Measurements from ENCODE around the gene ETS2.
A peak's percentile ranks its signal among the peaks of the same experiment; 100 is the strongest.
"Not testable (repeated sequence)": the region's sequence is repeated elsewhere in the genome, so short reads cannot be mapped to it uniquely, and the experiment has no call there.

The ETS2 gene

GRCh38 chr21:38834725-38835124 is 29.0 kb downstream of the ETS2 start:
- DNase-seq (ENCODE audit: low read depth in 4 of 4, low spot score in 1 of 4) = no peak

GRCh38 chr21:38837806-38838461 is 32.2 kb downstream of the ETS2 start:
- no peak for DNase-seq (ENCODE audit: low read depth in 4 of 4, low spot score in 1 of 4)

GRCh38 chr21:38838598-38839327 is 33.0 kb downstream of the ETS2 start:
- DNase-seq (ENCODE audit: low read depth in 4 of 4, low spot score in 1 of 4) = no peak

GRCh38 chr21:38839328-38840286 is 33.9 kb downstream of the ETS2 start:
- peak in 1 of 4 experiments; percentile 9 for DNase-seq (ENCODE audit: low read depth in 4 of 4, low spot score in 1 of 4)

GRCh38 chr21:38840456-38841300 is 34.9 kb downstream of the ETS2 start:
- no peak for DNase-seq (ENCODE audit: low read depth in 4 of 4, low spot score in 1 of 4)

GRCh38 chr21:38841472-38841871 is 35.7 kb downstream of the ETS2 start:
- no peak for DNase-seq (ENCODE audit: low read depth in 4 of 4, low spot score in 1 of 4)

GRCh38 chr21:38842079-38842478 is 36.4 kb downstream of the ETS2 start:
- DNase-seq (ENCODE audit: low read depth in 4 of 4, low spot score in 1 of 4) = no peak

- DNase-seq (ENCODE audit: low read depth in 4 of 4, low spot score in 1 of 4) = no peak
These were observed 37.6 kb downstream of the ETS2 start for GRCh38 chr21:38843379-38843778.

GRCh38 chr21:38843806-38844503 is 38.2 kb downstream of the ETS2 start:
- DNase-seq (ENCODE audit: low read depth in 4 of 4, low spot score in 1 of 4) = no peak

- DNase-seq (ENCODE audit: low read depth in 4 of 4, low spot score in 1 of 4) = not testable (repeated sequence)
These were observed 39.6 kb downstream of the ETS2 start for GRCh38 chr21:38845374-38845773.

- DNase-seq (ENCODE audit: low read depth in 4 of 4, low spot score in 1 of 4) = no peak
These were observed 41.8 kb downstream of the ETS2 start for GRCh38 chr21:38847556-38847955.

GRCh38 chr21:38848187-38848609 is 42.5 kb downstream of the ETS2 start:
- DNase-seq (ENCODE audit: low read depth in 4 of 4, low spot score in 1 of 4) = no peak

- no peak for DNase-seq (ENCODE audit: low read depth in 4 of 4, low spot score in 1 of 4)
These were observed 44.0 kb downstream of the ETS2 start for GRCh38 chr21:38849776-38850175.

GRCh38 chr21:38850277-38850951 is 44.7 kb downstream of the ETS2 start:
- DNase-seq (ENCODE audit: low read depth in 4 of 4, low spot score in 1 of 4) = no peak

GRCh38 chr21:38851101-38851500 is 45.4 kb downstream of the ETS2 start:
- DNase-seq (ENCODE audit: low read depth in 4 of 4, low spot score in 1 of 4) = no peak

GRCh38 chr21:38852278-38852677 is 46.5 kb downstream of the ETS2 start:
- no peak for DNase-seq (ENCODE audit: low read depth in 4 of 4, low spot score in 1 of 4)

- no peak for DNase-seq (ENCODE audit: low read depth in 4 of 4, low spot score in 1 of 4)
These were observed 47.0 kb downstream of the ETS2 start for GRCh38 chr21:38852708-38853107.

GRCh38 chr21:38853421-38853919 is 47.7 kb downstream of the ETS2 start:
- DNase-seq (ENCODE audit: low read depth in 4 of 4, low spot score in 1 of 4) = no peak

GRCh38 chr21:38857152-38857825 is 51.6 kb downstream of the ETS2 start:
- DNase-seq (ENCODE audit: low read depth in 4 of 4, low spot score in 1 of 4) = no peak

All from stimulated activated CD4-positive, alpha-beta T cell treated with anti-CD3 and anti-CD28 coated beads, Interleukin-1b, Interleukin-23, amount 100 ng/mL, for 24 hours (primary cell).